ENCODE measurements around the gene ADAMTS5.

The ADAMTS5 gene

GRCh38 chr21:26887251-26887650 lies 79.6 kb downstream of the ADAMTS5 start:
- DNase-seq, result no peak

GRCh38 chr21:26884436-26884835 lies 82.5 kb downstream of the ADAMTS5 start:
- no peak for DNase-seq

GRCh38 chr21:26883768-26884167 lies 83.1 kb downstream of the ADAMTS5 start:
- DNase-seq, result no peak

GRCh38 chr21:26881504-26882228 lies 85.2 kb downstream of the ADAMTS5 start:
- DNase-seq, result peak; percentile 41

- no peak for DNase-seq
These were observed 89.9 kb downstream of the ADAMTS5 start for GRCh38 chr21:26877018-26877417.

GRCh38 chr21:26874347-26874746 lies 92.5 kb downstream of the ADAMTS5 start:
- DNase-seq, result no peak

Measured in fibroblast of skin of back (primary cell).